ENCODE data around the gene HLA-DOA.

DNA sequence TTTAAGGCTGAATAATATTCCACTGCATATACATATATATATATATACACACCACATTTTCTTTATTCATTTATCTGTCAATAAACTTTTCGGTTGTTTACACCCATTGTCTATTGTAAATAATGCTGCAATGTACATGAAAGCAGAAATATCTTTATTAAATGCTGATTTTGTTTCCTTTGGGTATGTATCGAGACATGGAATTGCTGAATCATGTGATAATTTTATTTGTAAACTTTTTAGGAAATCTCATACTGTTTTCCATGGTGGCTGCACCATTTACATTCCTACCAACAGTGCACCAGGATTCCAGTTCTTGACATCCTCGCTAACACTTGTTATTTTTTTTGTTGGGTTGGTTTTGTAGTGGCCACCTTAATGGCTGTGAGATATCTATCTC is 14.1 kb upstream of the HLA-DOA start:
- TF ChIP-seq POLR2AphosphoS5 (IDR thresholded peaks at IDR 0.05) (no peak), POLR2A (IDR thresholded peaks at IDR 0.05) (no peak)
- TF ChIP-seq, protein P1, sequence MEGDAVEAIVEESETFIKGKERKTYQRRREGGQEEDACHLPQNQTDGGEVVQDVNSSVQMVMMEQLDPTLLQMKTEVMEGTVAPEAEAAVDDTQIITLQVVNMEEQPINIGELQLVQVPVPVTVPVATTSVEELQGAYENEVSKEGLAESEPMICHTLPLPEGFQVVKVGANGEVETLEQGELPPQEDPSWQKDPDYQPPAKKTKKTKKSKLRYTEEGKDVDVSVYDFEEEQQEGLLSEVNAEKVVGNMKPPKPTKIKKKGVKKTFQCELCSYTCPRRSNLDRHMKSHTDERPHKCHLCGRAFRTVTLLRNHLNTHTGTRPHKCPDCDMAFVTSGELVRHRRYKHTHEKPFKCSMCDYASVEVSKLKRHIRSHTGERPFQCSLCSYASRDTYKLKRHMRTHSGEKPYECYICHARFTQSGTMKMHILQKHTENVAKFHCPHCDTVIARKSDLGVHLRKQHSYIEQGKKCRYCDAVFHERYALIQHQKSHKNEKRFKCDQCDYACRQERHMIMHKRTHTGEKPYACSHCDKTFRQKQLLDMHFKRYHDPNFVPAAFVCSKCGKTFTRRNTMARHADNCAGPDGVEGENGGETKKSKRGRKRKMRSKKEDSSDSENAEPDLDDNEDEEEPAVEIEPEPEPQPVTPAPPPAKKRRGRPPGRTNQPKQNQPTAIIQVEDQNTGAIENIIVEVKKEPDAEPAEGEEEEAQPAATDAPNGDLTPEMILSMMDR (IDR thresholded peaks at IDR 0.05), result no peak
